IPS-11a (cell line): Measurements from ENCODE around the gene MYH9.

Source experiments
- H3K4me3 ChIP-seq: one replicate; pipeline ENCODE4 v1.5.1; 2013; ENCODE audit warnings: low read depth, low read length, control low read depth

The MYH9 gene

GRCh38 chr22:36386900-36387708 is 663 bp downstream of the MYH9 start:
- peak overlapping the region; percentile 82 for H3K4me3 ChIP-seq

- H3K4me3 ChIP-seq, result peak overlapping the region; percentile 82
Measured at GRCh38 chr22:36386351-36386899, 1.3 kb downstream of the MYH9 start.

- H3K4me3 ChIP-seq, result peak overlapping the region; percentile 82
Measured at GRCh38 chr22:36385491-36386350, 2.0 kb downstream of the MYH9 start.

- no peak overlapping the region for H3K4me3 ChIP-seq
Measured at GRCh38 chr22:36384766-36385481, 2.8 kb downstream of the MYH9 start.

- H3K4me3 ChIP-seq, result no peak overlapping the region
Measured at GRCh38 chr22:36383110-36383581, 4.6 kb downstream of the MYH9 start.

- no peak overlapping the region for H3K4me3 ChIP-seq
Measured at GRCh38 chr22:36381513-36382128, 6.1 kb downstream of the MYH9 start.

GRCh38 chr22:36379593-36380361 is 8.0 kb downstream of the MYH9 start:
- H3K4me3 ChIP-seq, result no peak overlapping the region

- H3K4me3 ChIP-seq, result no peak overlapping the region
Measured at GRCh38 chr22:36378869-36379217, 8.9 kb downstream of the MYH9 start.

GRCh38 chr22:36378080-36378868 is 9.5 kb downstream of the MYH9 start:
- no peak overlapping the region for H3K4me3 ChIP-seq

- no peak overlapping the region for H3K4me3 ChIP-seq
Measured at GRCh38 chr22:36377022-36377631, 10.6 kb downstream of the MYH9 start.

GRCh38 chr22:36376265-36376664 is 11.5 kb downstream of the MYH9 start:
- H3K4me3 ChIP-seq, result no peak overlapping the region

GRCh38 chr22:36375071-36375980 is 12.4 kb downstream of the MYH9 start:
- H3K4me3 ChIP-seq, result no peak overlapping the region

GRCh38 chr22:36374603-36375024 is 13.2 kb downstream of the MYH9 start:
- H3K4me3 ChIP-seq, result no peak overlapping the region

GRCh38 chr22:36373258-36373579 is 14.5 kb downstream of the MYH9 start:
- no peak overlapping the region for H3K4me3 ChIP-seq

GRCh38 chr22:36371920-36372319 is 15.8 kb downstream of the MYH9 start:
- H3K4me3 ChIP-seq, result no peak overlapping the region

GRCh38 chr22:36369922-36370791 is 17.6 kb downstream of the MYH9 start:
- no peak overlapping the region for H3K4me3 ChIP-seq
